T-helper 1 cell (primary cell): Measurements from ENCODE around the gene GRID2.

ENCODE experiments used
- DNase-seq, 5 donors: peaks; one replicate each; pipeline ENCODE4 v3.0.0-alpha.2; 2012 to 2020

Gene GRID2

DNA sequence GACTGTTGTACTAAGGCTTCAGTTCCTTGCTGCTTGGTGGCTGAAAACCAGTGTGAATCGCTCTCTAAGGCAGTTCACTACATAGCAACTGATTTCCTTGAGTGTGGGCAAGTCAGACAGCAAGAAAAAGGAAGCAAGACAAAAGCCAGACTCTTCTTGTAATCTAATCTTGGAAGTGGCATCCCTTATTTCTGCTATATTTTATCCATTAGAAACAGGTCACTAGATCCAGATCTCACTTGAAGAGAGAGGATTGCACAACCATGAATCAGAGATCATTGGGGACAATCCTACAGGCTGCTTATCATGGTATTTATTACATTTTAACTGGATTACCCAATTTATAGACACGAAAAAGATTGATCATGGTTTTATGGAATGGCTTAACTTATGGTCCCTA is 684.5 kb downstream of the GRID2 start:
- DNase-seq: no peak

- DNase-seq: no peak
Observed at GRCh38 chr4:92992758-92993157, 689.0 kb downstream of the GRID2 start.

DNA sequence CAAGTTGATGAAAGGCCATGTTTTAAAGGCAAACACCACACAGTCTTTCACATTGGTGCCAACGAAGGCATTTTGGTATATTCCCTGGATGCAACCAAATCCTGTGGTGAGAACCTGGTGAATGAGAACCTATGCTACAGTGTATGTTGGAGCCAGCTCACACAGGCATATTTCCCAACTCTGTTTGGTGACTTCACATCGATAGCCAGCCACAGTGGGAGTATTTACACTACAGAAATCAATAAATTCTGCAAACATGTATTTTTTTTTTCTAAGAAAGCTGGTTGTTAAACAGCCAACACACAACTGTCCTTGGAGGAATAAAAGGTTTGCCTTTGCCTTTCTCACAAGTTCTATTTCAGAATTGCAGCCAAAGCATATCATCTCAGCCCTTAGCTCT is 691.0 kb downstream of the GRID2 start:
- DNase-seq: no peak

- DNase-seq: no peak
Observed at GRCh38 chr4:92996533-92996932, 692.8 kb downstream of the GRID2 start.

DNA sequence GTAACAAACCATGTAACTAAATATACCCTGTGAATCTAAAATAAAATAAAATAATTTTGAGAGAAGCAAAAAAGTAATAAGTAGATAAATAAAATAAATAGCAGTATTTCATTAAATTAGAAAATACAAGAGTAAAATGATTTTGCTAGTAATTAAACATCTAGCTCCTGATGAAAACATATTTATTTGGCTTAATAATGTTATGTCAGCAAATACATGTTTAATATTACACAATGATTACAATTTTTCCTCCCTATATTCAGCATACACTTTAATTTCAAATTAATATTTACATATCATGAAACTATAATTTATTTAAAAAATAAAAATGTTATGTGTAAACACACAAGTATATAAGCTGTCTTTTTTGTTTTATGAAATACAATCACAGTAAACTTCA is 697.1 kb downstream of the GRID2 start:
- no peak for DNase-seq

DNA sequence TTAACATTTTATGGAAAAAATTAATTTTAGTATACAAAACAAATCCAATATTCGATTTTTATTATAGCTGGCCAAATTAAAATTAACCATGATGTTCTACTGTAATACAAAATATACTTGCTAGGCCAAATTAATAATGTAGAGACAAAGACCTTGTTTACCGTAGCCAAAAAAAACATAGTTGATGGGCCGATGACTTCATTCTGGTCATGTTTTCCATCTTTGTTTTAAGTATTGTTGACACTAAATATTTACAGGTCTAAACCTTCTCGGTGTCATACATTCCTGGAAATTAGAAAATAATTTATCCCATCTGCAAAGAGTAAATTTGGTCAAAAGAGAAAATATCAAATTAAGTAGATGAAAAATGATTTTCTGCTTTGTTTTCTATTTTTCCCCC is 698.5 kb downstream of the GRID2 start:
- DNase-seq: no peak

DNA sequence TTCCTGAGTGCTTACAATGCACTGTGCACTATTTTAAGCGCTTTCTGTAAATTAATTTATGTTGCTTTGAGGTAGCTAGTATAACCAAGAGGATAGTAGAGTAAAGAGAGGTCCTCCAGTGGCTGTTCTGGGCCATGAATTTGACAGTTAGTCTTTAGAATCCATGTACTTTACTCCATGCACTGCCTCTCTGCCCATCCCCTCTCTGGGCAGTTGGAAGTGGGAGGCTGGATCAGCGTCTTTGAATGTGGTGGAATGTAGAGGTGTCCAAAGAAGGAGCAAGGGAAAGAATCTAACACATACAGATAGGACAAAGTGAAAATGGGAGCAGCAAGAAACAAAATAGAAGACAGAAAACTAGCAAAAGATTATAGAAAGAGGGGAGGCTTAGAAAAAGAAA is 712.6 kb downstream of the GRID2 start:
- DNase-seq: no peak

DNA sequence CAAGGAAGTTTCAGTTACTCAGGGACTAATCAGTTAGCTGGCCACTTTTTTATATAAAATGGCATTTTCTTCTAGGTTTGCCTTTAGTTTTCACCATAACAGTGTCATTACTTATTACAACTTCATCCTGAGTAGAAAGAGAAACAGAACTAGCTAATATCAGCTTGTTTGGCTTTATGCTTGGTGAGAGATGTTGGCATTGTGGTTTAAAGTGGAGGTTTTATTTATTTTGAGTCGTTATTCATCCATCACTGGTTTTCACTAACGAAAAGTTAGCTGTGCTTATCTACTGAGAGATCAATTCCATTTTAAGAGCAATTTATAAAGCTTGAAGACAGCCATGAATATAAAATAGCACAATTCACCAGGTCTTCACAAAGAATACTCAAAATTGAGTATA is 714.5 kb downstream of the GRID2 start:
- DNase-seq: no peak

- no peak for DNase-seq
Observed at GRCh38 chr4:93018806-93019205, 715.0 kb downstream of the GRID2 start.

GRCh38 chr4:93029769-93030168 is 726.0 kb downstream of the GRID2 start:
- DNase-seq: no peak

GRCh38 chr4:93030670-93031069 is 726.9 kb downstream of the GRID2 start:
- no peak for DNase-seq

- no peak for DNase-seq
Observed at GRCh38 chr4:93031431-93032098, 727.8 kb downstream of the GRID2 start.

DNA sequence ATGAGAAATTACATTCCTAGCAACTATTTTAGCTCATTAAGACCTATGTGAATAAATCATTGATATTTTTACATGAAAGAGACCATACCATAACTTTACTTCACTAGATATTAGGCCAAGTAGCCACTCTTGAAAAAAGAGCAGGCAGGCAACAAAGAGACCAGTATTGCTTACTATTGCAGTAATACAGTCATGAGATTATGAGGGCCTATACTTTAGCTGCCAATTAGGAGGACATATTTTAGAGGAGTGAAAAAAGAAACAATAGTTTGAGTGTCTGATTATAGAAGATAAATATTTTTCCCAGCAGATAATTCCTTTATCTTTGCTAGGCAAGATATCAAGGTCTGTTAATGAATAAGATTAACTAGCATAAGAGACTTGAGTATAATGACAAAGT is 739.0 kb downstream of the GRID2 start:
- DNase-seq: no peak

DNA sequence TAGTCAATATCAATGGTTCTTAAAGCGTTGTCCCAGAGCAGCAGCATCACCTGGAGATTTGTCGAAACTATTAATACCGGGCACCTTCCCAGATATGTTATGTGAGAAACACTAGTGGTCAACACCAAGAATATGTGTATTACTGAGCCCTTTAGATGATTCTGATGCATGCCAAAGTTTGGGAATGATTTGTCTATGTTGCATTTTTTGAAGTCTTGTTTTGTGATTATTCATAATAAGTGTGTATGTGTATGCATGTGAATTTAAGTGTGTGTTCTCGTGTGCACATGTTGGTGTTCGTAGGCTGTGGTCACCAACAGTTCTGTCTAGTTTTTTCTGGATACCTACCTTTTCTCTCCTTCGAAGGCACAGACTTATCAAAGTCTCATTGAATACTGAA is 749.4 kb downstream of the GRID2 start:
- no peak for DNase-seq

DNA sequence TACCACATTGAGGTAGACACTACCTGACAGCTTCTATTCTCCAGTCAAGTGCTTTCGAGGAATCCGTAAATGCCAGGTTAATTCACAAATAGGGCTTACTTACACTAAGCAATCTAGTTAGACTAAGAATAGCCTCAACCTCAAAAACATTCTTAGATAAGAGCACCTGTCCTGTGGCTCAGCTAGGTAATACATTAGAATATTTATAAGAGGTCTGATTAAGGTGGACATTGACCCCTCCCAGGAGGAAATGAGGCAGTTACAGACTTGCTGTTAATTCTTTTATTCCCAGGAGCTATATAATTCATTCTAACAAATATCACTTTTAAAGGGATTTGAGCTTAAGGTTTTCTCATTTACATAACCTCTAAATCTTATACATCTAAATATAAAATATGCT is 758.1 kb downstream of the GRID2 start:
- DNase-seq: no peak

DNA sequence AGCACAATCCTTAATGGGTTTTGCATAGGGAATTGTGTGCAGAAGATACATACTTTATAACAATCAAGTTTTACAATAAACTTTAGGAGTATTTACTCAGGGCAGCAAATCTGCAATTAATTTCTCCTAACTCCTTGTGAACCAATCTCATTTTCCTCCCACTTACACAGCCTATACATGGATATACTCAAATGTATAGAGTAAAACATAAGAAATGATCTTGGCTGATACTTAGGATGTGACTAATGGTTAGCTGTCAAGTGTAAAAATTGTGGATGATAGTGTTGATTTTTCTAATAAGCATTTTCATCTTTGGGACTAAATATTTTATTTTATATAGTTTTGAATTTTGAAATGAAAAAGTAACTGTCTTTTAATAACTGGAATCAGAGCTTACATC is 759.6 kb downstream of the GRID2 start:
- DNase-seq: no peak

DNA sequence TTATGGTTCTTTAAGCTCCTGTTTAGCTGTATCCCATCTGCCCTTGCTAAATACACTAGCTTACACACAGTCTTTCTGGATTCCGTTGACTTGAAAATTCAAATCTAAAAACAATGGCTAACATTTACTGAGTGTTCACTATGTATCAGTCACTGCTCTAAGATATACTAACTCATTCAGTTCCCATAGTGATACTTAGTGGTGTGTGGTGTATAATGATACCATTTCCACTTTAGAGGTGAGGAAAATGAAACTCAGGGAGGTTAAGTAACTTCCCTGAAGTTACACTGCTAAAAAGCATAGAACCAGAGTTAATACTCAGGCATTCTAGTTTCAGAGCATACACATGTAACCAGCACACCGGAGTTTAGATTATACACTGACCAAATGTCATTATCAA is 762.0 kb downstream of the GRID2 start:
- DNase-seq: no peak

- DNase-seq: no peak
Observed at GRCh38 chr4:93066749-93067148, 763.0 kb downstream of the GRID2 start.

- no peak for DNase-seq
Observed at GRCh38 chr4:93072292-93072691, 768.5 kb downstream of the GRID2 start.

DNA sequence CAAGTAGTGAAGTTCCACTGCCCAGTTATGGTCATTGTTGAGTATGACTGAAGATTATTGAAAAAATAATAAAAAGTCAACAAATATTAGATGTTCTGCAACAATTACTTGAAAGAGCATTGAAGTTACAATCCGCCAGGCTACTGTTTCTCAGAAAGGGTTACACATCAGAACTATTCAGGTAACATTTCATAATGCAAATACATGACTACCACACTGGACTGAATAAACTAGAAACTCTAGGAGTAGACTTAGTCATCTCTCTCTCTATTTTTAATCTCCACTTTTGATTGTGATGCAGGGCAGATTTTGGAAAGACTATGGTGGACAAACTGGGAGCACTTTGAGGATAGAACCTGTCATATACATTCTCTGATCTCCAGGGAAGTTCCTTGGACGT is 776.5 kb downstream of the GRID2 start:
- no peak for DNase-seq

- DNase-seq: no peak
Observed at GRCh38 chr4:93084599-93085305, 781.0 kb downstream of the GRID2 start.

- no peak for DNase-seq
Observed at GRCh38 chr4:93086356-93086755, 782.6 kb downstream of the GRID2 start.

- no peak for DNase-seq
Observed at GRCh38 chr4:93092765-93093164, 789.0 kb downstream of the GRID2 start.

DNA sequence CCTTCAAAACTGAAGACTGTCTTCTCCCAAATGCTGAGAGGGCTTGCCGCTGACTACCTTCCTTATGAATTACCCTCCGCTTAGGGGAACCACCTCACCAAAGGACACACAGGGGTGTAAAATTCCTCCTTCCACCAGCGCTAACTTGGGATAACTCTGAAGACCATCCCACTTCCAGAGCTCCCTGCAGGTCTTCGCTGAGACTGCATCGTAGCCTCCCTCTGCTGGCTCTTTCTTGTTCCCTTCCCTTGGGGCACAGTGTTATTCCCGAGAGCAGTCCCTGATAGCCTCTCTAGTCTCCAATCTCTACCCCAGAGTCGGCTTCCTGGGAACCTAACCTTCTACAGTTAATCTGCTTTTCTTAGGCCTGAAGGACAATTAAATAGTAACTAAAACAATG is 799.3 kb downstream of the GRID2 start:
- DNase-seq: no peak

DNA sequence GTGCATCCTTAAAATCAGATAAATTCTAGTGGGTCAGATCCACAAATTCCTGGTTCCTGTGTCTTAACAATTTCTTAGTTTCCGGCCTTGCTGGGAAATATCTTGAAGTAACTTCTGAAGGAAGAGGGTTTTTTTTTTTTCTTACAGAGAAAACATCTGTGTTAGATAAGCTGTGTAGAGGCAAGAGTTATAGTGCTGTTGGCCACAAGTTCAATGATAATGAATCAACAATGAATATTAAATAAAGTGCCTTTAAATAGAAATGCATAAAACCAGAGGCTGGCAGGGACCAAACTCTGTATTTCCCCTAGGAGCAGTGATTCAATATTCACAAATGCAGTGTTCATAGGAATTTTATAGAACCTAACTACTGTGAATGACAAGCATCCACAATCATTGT is 812.9 kb downstream of the GRID2 start:
- DNase-seq: no peak
